HG02610 (cell line): ENCODE results near the gene P2RX1.
"Not testable (repeated sequence)": the region's sequence is repeated elsewhere in the genome, so short reads cannot be mapped to it uniquely, and the experiment has no call there.

Experiments used
- ATAC-seq: cut with Tn5 transposase; IDR thresholded peaks from one replicate; pipeline ENCODE4 v1.9.1; 2021; ENCODE audit warnings: mild to moderate bottlenecking, moderate library complexity; ENCODE audit not compliant: unreplicated experiment

The P2RX1 gene

DNA sequence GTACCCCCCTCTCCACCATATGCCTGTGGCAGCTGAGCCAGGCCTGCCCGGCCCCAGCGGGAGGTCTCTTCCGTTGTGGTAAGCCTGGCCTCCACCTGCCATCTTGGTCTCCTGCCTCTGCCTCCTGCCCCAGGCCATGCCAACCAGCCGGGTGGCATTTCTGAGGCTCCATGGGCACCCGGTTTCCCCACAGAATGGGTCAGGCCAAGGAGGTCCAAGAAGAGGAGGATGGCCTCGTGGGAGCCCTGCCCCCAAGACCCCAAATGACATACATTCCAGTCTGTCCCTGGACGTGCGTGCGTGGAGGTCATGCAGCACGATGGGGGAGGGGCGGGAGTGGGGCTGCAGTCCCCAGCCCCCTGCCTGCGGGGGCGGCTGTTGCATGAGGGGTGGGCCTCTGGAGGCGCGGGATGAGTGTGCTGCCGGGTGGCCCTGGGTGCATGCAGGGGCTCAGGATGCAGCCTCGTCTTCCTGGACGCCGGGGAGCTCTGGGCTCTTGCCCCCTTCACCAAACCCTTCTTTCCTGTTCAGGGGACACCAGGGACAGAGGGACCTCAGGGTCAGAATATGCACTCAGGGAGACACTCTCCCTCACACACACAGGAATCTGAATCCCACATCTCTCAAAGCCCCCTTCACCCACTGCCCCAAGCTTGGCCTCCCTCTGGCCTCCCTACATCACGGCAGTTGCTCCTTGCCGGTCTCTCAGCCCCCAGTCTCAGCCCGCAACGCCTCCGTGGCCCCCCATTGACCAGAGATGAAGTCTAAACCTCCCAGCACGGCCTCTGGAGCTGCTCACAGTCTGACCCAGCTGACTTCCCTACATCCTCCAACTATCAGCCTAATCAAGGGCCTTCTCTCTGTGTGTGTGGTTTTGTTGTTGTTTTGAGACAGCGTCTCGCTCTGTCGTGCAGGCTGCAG, 54.2 kb downstream of the P2RX1 start:
- ATAC-seq: no peak

- ATAC-seq: no peak
Observed at GRCh38 chr17:3860939-3861700, 55.1 kb downstream of the P2RX1 start.

GRCh38 chr17:3859940-3860339, 56.3 kb downstream of the P2RX1 start:
- no peak for ATAC-seq

GRCh38 chr17:3857261-3858105, 58.8 kb downstream of the P2RX1 start:
- no peak for ATAC-seq

- not testable (repeated sequence) for ATAC-seq
Observed at GRCh38 chr17:3854204-3854603, 62.1 kb downstream of the P2RX1 start.

GRCh38 chr17:3852561-3852960, 63.7 kb downstream of the P2RX1 start:
- no peak for ATAC-seq

DNA sequence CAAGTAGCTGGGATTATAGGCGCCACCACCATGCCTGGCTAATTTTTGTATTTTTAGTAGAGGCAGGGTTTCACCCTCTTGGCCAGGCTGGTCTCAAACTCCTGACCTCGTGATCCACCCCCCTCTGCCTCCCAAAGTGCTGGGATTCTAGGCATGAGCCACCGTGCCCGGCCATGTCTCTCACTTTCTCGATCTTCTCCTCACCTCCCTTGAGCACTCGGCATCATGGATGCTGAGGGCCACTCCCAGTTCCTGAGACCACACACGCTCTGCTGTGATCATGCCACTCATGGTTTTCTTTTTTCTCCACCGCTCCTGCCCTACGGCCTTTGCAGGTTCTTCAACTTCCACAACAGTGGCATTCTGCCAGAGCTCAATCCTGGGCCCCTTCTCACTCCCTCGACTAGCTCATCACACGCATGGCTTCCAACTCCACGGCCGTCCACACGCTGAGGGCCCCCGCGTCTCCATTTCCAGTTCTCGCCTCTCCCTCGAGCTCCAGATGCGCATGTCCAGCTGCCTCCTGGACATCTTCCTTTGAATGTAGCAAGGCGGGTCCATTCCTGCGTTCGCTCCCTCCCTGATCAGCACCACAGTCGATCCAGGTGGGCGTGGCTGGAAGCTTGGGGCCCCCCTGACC, 64.7 kb downstream of the P2RX1 start:
- no peak for ATAC-seq

DNA sequence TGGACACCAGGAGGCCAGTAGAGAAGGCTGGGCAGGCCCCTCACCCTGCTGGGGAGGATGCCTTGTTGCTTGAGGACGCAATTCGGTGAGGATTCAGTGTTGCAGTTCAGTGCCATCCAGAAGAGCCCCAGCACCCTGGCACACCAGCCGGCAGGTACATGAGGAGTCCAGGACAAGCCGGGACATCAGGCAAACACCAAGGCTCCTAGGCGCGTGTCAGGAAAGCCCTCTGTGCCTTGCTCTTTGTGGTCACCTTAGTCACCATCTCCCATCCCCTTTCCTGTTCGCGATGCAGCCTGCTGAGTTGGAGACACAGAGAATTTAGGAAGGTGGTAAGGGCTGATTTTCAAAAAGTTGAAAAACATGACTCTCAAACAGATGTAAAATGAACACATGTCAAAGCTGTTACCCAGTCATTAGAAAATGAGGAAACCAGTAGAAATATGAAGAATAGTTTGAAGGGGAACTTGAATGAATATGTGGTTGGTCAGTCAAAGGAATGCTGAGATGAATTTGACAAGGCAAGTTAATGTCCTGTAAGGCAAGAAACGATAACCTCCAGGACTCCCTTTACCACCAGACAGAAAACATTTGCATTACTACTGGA, 67.9 kb downstream of the P2RX1 start:
- ATAC-seq: no peak

- ATAC-seq: no peak
Observed at GRCh38 chr17:3847165-3847670, 69.0 kb downstream of the P2RX1 start.
